Measurements from ENCODE around the gene CADM3. TPM values are rescaled to one million over a fixed set of nuclear protein-coding genes. Genes with fewer than 3 reads are reported as not detected.

CADM3 gene
- total RNA-seq, 2 donors from 2014 or later, result 6.3 to 15.3 TPM

DNA sequence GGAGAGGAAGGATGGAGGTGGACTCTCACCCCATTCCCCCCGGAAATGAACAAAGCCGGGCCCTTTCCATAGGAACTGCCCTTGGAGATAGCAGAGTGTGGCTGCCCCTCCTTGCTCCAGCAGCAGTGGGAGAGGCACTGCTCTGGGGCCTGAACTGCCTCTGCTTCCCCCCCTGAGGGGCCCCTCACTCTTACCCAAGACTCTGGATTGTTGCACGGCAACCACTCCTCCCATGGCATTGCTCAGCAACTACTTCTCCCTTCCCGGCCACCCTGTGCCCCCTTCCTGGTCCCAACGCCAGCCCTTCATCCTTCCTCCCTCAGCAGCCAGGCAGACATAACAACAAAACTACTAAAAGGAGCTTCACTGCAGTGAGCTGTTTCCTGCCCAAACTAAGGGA is 30.2 kb downstream of the CADM3 start:
- no peak for DNase-seq
- intact Hi-C loops (cut with DNase I), result no loop called here
- no peak for ATAC-seq

DNA sequence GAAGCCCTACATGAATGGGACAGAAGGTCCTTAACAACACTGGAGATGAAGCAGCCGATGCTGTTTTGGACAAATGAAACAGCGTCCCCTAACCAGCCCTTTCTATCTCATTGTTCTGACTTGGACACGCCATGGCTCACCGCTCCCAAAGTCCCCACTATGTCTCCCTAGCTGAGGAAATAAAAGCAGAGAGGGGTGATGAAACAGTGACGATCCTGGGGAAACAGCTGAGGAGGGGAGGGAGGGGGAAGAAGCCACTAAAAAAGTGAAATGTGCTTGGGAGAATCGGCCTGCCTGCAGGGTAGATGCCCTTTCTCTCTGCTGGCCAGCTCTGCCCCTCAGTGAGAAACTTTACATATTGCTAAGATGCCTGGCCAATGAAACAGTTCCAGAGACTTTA is 32.2 kb downstream of the CADM3 start:
- DNase-seq, result no peak
- ATAC-seq, result no peak
- intact Hi-C loops (cut with DNase I), result no loop called here

DNA sequence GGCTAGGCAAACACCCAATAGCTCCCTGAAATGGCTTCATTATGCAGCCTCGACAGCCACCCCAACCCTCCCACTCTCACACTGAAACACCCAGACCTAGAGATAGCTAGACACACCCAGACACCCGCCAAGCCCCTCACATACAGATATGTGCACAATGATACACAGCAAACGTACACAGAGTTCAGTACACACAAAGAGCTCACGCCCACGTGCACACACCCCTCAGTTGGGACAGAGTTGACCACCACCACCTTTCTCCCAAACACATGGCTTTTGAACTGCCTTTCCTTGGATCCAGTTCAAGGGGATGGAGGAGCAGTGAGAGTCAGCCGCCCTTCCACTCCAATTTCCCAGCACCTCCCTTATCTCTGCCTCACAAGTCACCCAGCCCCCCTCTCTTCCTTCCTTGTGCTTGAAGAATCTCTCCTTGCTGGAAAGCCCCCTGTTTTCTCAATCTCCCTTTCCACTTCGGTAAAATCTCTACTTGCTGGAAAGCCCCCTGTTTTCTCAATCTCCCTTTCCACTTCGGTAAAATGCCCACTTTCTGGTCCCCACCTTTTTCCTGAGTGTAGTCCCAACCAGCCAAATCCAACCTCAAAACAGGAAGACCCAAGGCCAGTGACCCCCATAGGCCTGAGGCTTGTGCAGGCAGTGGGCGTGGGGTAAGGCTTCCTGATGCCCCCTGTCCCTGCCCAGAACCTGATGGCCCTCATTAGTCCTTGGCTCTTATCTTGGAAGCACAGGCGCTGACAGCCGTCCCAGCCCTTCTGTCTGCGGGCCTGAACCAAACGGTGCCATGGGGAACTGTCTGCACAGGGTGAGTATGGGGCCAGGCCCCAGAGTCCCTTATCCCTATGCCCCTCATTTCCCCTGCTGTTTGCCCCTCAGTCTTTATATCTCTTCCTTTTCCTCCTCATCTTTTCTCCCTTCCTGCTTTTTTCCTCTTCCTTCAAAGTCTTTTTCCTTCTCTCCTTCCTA is 33.0 kb downstream of the CADM3 start, which contains the start of gene ACKR1:
ACKR1 (plus strand) TSS at position 715 of the 981 bp plus-strand sequence; CDS start at position 800, 85 bp downstream.
- intact Hi-C loops (cut with DNase I), result no loop called here
- ATAC-seq (no peak), DNase-seq (no peak)

DNA sequence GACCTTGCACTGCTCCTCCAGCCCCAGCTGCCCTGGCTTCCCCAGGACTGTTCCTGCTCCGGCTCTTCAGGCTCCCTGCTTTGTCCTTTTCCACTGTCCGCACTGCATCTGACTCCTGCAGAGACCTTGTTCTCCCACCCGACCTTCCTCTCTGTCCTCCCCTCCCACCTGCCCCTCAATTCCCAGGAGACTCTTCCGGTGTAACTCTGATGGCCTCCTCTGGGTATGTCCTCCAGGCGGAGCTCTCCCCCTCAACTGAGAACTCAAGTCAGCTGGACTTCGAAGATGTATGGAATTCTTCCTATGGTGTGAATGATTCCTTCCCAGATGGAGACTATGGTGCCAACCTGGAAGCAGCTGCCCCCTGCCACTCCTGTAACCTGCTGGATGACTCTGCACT is 33.8 kb downstream of the CADM3 start:
- DNase-seq (no peak), ATAC-seq (no peak)
- intact Hi-C loops (cut with DNase I), result no loop called here

DNA sequence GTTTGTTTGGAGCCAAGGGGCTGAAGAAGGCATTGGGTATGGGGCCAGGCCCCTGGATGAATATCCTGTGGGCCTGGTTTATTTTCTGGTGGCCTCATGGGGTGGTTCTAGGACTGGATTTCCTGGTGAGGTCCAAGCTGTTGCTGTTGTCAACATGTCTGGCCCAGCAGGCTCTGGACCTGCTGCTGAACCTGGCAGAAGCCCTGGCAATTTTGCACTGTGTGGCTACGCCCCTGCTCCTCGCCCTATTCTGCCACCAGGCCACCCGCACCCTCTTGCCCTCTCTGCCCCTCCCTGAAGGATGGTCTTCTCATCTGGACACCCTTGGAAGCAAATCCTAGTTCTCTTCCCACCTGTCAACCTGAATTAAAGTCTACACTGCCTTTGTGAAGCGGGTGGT is 34.7 kb downstream of the CADM3 start:
- no peak for ATAC-seq
- intact Hi-C loops (cut with DNase I), result no loop called here
- no peak for DNase-seq

DNA sequence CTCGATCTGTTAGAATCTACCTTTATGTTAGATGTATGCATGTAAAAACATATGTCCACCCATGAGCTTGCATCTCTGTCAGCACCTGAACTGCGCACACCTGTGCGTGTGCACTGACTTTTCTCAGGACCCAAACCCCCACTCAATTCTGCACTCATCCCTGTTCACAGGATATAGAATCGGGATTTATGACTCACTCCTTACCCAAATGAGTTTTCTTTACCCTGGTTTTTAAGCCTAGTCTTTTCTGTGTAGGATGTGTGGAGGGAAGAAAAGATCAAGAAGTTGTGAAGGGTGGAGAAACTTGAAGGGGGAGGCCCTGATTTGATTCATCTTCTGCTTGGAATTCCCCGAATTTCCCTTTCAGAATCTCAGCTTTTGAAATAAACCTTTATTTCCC is 35.7 kb downstream of the CADM3 start:
- ATAC-seq, result no peak
- intact Hi-C loops (cut with DNase I), result no loop called here
- DNase-seq, result no peak

DNA sequence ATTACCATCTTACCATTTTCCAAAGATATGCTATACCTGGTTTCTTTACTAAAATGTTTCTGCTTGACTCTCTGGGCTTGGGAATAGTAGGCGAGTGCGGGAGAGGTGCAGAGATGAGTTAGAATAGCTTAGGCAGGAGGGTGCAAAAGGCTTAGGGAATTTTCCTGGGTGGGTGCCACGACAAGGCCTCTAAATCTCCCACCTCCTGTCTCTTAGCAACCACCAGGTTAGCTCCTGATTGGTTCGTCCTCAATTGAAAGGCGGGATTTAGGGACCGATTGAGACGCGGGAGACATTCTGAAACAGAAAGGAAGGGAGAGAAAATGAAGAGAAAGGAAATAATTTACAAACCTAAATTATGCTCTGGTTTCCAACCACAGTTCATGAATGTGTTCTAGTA is 36.4 kb downstream of the CADM3 start:
- DNase-seq (no peak), ATAC-seq (no peak)
- intact Hi-C loops (cut with DNase I), result no loop called here

DNA sequence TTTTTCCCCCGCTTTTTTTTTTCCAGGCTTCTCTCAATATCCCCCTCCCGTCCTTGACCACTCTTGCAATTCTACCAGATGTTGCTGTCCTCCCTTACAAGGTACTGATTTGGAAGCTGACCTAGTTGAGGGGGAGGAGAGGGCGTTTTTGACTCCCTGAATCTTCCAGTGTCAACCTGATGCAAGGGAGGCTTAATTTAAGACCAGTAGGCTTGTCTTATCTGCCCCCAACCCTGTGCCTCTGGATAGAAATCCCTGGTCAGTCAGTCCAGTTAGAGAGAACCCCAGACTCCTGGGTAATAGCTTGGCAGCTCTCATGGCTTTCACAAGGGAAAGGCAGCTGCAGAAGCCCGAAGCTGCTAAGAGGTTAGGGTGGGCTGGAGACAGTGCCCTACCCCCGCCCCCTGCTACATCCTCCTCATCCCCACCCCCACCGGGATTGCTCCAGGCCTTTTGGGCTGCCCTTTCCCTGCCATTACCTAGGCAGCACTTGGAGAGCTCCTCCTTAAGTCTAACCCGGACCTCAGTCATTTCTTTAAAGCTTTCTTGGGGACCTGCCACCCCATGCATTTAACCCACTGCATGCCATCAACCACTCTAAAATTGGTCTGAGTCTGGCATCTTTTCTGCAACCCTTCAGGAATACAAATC is 36.9 kb downstream of the CADM3 start:
- DNase-seq (no peak), ATAC-seq (no peak)
- intact Hi-C loops (cut with DNase I), result no loop called here

DNA sequence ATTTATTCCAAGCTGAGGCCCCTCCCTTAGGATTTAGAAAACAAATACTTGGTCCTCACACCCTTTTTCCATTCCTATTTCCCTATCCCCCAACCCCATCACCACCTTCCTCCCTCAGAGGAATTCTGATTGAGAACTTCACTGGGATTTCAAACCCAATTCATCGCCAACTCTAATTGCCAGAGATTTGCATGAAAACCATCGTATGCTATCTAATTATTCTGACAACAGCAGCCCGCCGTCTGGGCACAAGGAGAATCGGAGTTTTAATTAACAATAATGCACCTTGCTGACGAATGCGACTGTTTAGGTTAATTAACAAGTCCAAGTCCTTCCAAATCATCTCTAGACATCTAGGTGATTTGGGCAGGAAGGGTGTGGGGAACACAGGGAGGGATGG is 37.6 kb downstream of the CADM3 start:
- intact Hi-C loops (cut with DNase I), result no loop called here
- DNase-seq (no peak), ATAC-seq (no peak)

DNA sequence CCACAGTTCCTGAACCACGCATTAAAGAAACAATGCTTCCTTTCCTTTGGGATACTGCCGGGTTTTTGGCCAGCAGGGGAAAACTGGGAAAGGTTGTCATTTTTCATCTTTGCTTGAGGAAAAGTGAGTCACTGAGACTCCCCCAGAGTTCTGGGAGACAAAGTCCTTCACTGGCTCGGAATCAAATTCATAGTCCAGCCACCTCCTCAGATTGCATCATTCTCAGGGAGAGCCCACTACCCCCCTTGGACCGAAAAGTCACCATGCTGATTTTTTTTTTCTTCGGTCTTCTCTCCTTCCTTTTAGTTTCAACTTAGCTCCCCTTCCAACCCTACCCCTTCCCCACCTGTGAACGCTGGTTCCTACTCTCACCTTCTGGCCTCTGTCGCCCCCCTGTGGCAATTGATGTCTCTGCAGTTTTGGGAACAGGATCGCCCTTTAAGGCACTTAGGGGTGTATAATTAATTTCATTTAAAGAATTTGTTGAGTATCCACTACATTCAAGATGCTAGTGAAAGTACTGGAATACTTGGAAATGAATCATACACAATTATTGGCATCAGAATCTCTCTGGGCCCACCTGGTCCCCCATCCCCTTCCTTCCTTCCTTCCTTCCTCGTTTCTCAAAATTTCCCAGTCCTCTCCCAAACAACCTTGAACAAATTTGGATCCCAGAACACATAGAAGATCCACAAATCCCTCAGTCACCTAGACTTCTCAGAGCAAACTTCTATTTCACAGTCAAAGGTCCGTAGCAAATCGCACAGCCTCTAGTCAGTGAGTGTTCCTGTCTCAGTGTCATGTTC is 40.1 kb downstream of the CADM3 start:
- intact Hi-C loops (cut with DNase I), result loop anchor here (2.0 to 10.0 kb wide), 3 partner anchors 49 to 573 kb away; partner anchors contain the start of gene DUSP23 (in 1 of the 2)
- DNase-seq (no peak), ATAC-seq (peak; percentile 29 to 41)

DNA sequence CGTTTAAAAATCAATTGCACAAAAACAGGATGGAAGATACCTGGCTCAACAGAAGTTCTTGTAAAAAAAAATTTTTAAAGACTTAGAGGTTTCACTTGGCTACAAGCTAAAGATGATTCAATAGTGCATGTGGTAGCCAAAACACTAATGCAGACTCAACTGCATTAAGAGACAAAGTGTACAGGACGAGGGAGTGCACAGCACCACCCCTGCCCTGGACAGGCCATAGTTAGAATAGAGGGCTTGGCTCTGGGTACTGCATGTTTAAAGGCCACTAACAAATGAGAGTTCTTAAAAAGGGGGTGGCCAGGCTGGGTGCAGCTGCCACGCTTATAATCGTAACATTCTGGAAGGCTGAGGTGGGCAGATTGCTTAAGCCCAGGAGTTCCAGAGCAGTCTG is 41.2 kb downstream of the CADM3 start:
- DNase-seq (no peak), ATAC-seq (no peak)
- intact Hi-C loops (cut with DNase I), result loop anchor here (5.0 to 10.0 kb wide), 2 partner anchors 50 to 572 kb away; partner anchors contain the start of gene DUSP23 (in 1 of the 2)

DNA sequence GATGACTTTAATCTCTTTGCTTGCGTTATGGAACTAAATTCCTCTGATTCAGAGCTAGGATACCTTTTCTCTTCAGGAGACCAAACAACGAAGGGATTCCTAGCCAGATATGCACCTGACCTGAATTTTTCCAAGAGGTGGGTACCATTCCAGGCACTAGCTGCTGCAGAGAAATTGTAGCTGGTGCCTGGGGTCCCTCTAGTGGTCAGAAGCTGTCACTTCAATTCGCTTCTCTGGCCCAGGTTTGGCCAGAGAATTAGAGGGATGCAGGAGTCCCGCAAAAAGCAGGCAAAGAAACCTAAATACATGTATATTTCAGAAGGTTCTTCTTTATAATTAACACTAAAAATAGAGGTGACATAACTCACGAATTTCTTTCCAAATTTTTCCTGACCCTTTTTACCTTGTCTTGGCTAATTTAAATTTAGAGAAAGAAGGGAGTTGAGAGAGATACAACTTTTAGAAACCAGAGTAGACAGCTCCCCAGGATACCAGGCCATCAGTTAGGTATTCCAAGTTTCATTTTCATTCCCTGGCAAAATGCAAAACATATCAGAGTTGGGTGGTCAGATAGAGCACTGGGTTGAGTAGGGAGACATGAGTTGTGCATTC is 42.8 kb downstream of the CADM3 start:
- peak; percentile 36 for DNase-seq
- intact Hi-C loops (cut with DNase I), result loop anchor here (5.0 to 10.0 kb wide), 2 partner anchors 52 to 571 kb away; partner anchors contain the start of gene DUSP23 (in 1 of the 2)
- ATAC-seq, result peak in 1 of 2 donors; percentile 61

DNA sequence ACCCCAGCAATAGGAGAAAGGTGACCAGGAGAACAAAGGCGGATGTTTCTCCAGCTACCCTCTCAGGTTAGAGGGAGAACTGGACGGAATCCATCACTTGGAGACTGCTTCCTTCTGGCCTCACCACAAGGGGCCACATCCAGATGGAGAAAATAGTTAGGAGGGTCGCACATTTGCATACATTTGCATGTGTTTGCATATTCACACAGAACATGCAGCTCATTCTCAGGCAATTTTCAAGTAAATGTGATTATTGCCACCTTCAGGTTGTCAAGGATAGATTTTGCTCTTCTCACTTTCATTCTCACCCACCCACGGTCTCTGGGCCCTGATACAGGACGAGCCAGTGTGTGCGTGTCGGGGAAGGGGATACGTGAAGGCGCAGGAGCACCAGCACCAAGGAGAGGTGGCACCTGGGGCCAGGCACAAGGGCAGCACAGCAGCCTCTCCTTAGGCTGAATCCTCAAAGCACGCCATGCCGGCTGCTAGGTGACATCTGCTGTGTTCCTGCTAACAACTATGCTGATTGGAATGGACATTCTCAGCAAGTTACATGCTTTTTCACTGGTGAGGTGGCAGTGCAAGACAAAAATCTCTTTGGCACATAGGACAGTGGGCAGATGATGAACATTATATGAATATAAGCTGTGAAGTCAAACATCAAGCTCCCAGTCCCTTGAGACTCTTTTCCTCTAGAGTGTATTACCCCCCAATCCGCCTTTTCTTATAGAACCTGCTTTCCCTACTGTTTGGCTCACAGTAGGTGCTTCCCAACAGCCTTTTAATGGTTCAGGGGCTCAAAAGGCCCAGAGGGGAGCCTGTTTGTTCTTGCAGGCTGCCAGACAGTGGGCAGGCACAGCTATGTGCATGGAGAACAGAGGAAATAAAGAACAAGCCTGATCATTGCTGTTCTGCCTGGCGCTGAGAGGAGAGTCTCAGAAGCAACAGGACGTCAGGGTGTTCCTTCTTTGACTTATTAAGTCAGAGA is 47.5 kb downstream of the CADM3 start:
- ATAC-seq (no peak), DNase-seq (no peak)
- intact Hi-C loops (cut with DNase I), result loop anchor here in 1 of 2 donors (10.0 kb wide), 1 partner anchor 566 kb away; the partner anchor contains the start of gene DUSP23

DNA sequence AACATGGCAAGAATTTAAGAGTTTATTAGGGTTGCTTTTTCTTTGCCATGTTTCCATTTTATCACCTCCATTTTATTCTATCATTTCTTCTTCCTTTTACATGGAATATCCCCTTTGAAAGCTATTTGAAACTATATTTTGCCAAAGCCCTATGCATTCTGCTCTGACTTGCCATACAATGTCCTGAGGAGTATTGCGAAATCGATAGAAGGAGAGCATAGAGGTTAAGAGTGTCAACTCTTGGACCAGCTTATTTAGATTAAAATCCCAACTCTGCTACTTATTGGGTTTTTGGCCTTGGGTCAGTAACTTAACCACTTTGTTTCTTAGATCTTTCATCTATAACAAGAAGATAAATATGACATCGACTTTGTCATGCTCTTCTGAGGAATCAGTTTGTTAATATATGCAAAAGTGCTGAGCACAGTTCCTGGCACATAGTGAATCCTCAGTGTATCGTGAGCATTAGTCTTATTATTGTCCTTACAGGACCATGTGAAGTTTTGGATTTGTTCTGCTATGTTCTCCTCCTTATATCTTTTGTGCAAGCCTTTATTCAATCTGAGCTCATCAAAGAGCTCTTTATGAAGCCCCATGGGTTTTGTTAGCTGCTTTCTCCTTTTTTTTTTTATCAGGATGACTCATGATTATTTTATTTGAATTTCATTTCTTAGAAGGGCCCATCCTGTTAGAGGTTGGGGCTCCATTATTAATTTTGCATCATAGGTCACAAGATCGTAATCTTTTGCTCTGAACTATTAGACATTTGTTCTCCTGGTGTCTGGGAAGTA is 50.9 kb downstream of the CADM3 start:
- no peak for DNase-seq
- intact Hi-C loops (cut with DNase I), result no loop called here
- ATAC-seq, result no peak

DNA sequence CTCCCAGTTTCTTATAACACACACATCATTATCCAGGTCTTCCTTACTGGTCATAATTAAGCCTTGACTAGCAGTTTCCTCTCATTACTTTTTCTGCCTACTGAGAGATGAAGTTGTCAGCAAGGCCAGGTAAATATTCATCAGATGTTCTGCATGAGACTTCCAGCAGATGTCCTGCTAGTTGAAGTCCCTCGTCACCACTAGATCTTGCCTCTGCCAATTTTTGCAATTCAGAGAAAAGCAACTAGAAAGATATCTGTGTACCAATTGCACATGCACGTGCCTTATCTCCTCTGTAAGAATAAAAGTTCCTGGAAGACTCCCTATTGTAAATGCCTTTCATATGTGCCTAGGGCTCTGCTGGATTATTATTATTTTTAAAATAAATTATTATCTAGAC is 51.6 kb downstream of the CADM3 start:
- ATAC-seq, result no peak

DNA sequence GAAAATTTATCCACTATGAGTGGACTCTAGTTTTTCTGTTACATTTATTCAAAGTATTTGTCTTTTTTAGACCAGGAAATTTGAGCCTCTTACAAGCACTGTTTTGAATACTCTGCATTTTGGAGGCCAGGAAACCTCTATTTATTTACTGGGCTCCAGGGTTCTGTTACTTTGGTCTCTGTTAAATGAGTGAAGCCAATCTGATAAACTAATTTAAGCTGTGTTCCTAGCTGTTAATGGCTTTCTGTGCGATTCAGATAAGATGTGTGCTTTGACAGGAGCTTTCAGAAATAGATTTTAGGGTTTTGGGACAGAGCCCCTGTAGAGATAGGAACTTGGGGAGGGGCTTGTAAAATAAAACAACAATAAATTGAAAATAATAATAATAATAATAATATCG is 57.1 kb downstream of the CADM3 start:
- no peak for DNase-seq
- no peak for ATAC-seq
- intact Hi-C loops (cut with DNase I), result no loop called here

More for the DNA sequence above, 51.6 kb downstream of the CADM3 start:
- intact Hi-C loops (cut with DNase I), result no loop called here
- no peak for DNase-seq

Data from left cardiac atrium (tissue), 4 donors.